ENCODE results near the gene RPUSD2. TPM values are rescaled to one million over a fixed set of nuclear protein-coding genes. Genes with fewer than 3 reads are reported as not detected.

Gene RPUSD2
- total RNA-seq, 1 experiment from 2014 or later, result 24.4 TPM

- POLR2A ChIA-PET (ENCODE audit: unreplicated experiment), result no interaction called here
Measured at GRCh38 chr15:40534371-40534770, 34.7 kb upstream of the RPUSD2 start.

GRCh38 chr15:40536501-40536900, 32.6 kb upstream of the RPUSD2 start:
- Histone ChIP-seq H2AFZ (ENCODE audit: low read length) (no peak overlapping the region), H4K20me1 (ENCODE audit: low read length) (no peaks in the 10 kb centered on the region), H3K27ac (ENCODE audit: low read length) (no peak overlapping the region), H3K9ac (ENCODE audit: low read length) (no peak overlapping the region), H3K79me2 (ENCODE audit: low read length) (no peaks in the 10 kb centered on the region), H3K36me3 (ENCODE audit: low read depth, low read length) (no peaks in the 10 kb centered on the region), H3K4me2 (ENCODE audit: low read length) (no peak overlapping the region), H3K4me1 (ENCODE audit: insufficient read depth, low read length) (no peaks in the 10 kb centered on the region), H3K9me2 (replicated peaks; ENCODE audit: low read length) (no peaks in the 10 kb centered on the region), H3F3A (ENCODE audit: low read length, unreplicated experiment) (no peaks in the 10 kb centered on the region), H3K9me3 (ENCODE audit: low read length) (no peaks in the 10 kb centered on the region), H3K27me3 (ENCODE audit: low read length) (no peaks in the 10 kb centered on the region), H3K4me3 (ENCODE audit: low read length) (no peak overlapping the region)
- no peak; the same call in 1 of the 2 replicates for ATAC-seq
- DNase-seq, result peak; percentile 21
- TF ChIP-seq EZH2 (IDR thresholded peaks at IDR 0.05; ENCODE audit: low read length, unreplicated experiment), result no peak
- no peak for TF ChIP-seq CTCF (conservative IDR thresholded peaks at IDR 0.05; ENCODE audit: low read depth, low read length)
- TF ChIP-seq EZH2phosphoT487 (IDR thresholded peaks at IDR 0.05; ENCODE audit: borderline replicate concordance, low read length), result no peak
- ChIA-PET POLR2A (ENCODE audit: unreplicated experiment) (no interaction called here), CTCF (no interaction called here)
- BruUV-seq (replicated peaks), result no TSS peak
- intact Hi-C loops (cut with micrococcal nuclease), result no loop called here

More at GRCh38 chr15:40534371-40534770, 34.7 kb upstream of the RPUSD2 start:
- Histone ChIP-seq H3K27me3 (ENCODE audit: low read length) (no peaks in the 10 kb centered on the region), H4K20me1 (ENCODE audit: low read length) (no peaks in the 10 kb centered on the region), H3K36me3 (ENCODE audit: low read depth, low read length) (no peaks in the 10 kb centered on the region), H2AFZ (ENCODE audit: low read length) (no peak overlapping the region), H3K4me2 (ENCODE audit: low read length) (no peak overlapping the region), H3K4me1 (ENCODE audit: insufficient read depth, low read length) (no peaks in the 10 kb centered on the region), H3K9me3 (ENCODE audit: low read length) (no peaks in the 10 kb centered on the region), H3K79me2 (ENCODE audit: low read length) (no peaks in the 10 kb centered on the region), H3F3A (ENCODE audit: low read length, unreplicated experiment) (no peaks in the 10 kb centered on the region), H3K9ac (ENCODE audit: low read length) (no peak overlapping the region), H3K9me2 (replicated peaks; ENCODE audit: low read length) (no peaks in the 10 kb centered on the region), H3K27ac (ENCODE audit: low read length) (no peak overlapping the region), H3K4me3 (ENCODE audit: low read length) (no peak overlapping the region)
- no peak for TF ChIP-seq CTCF (conservative IDR thresholded peaks at IDR 0.05; ENCODE audit: low read depth, low read length)
- no peak for TF ChIP-seq EZH2phosphoT487 (IDR thresholded peaks at IDR 0.05; ENCODE audit: borderline replicate concordance, low read length)
- no peak for TF ChIP-seq EZH2 (IDR thresholded peaks at IDR 0.05; ENCODE audit: low read length, unreplicated experiment)
- intact Hi-C loops (cut with micrococcal nuclease), result no loop called here
- CTCF ChIA-PET, result no interaction called here
- ATAC-seq (no peak), DNase-seq (no peak)
- BruUV-seq (replicated peaks), result no TSS peak

- H3K36me3 ChIP-seq (ENCODE audit: low read depth, low read length), result no peaks in the 10 kb centered on the region
- CTCF ChIA-PET, result interaction anchor here (0.5 kb wide), 1 partner anchor 52 kb away, joined by 19 read pairs; no protein-coding TSS in a partner anchor
- DNase-seq, result no peak
- H3K79me2 ChIP-seq (ENCODE audit: low read length), result no peaks in the 10 kb centered on the region
- no peaks in the 10 kb centered on the region for H3K27me3 ChIP-seq (ENCODE audit: low read length)
- intact Hi-C loops (cut with micrococcal nuclease), result no loop called here
- H3K27ac ChIP-seq (ENCODE audit: low read length), result no peak overlapping the region
- no peak for ATAC-seq
- H3K4me2 ChIP-seq (ENCODE audit: low read length), result no peak overlapping the region
- H3K9me3 ChIP-seq (ENCODE audit: low read length), result no peaks in the 10 kb centered on the region
- H3K4me3 ChIP-seq (ENCODE audit: low read length), result no peak overlapping the region
- POLR2A ChIA-PET (ENCODE audit: unreplicated experiment), result no interaction called here
- H3K9me2 ChIP-seq (replicated peaks; ENCODE audit: low read length), result no peaks in the 10 kb centered on the region
- no TSS peak for BruUV-seq (replicated peaks)
- H3F3A ChIP-seq (ENCODE audit: low read length, unreplicated experiment), result no peaks in the 10 kb centered on the region
- no peak overlapping the region for H2AFZ ChIP-seq (ENCODE audit: low read length)
- H3K9ac ChIP-seq (ENCODE audit: low read length), result no peak overlapping the region
- no peaks in the 10 kb centered on the region for H3K4me1 ChIP-seq (ENCODE audit: insufficient read depth, low read length)
- no peak for TF ChIP-seq EZH2 (IDR thresholded peaks at IDR 0.05; ENCODE audit: low read length, unreplicated experiment)
- no peak for TF ChIP-seq CTCF (conservative IDR thresholded peaks at IDR 0.05; ENCODE audit: low read depth, low read length)
- TF ChIP-seq EZH2phosphoT487 (IDR thresholded peaks at IDR 0.05; ENCODE audit: borderline replicate concordance, low read length), result no peak
- H4K20me1 ChIP-seq (ENCODE audit: low read length), result no peaks in the 10 kb centered on the region
Measured at GRCh38 chr15:40538976-40539375, 30.1 kb upstream of the RPUSD2 start.
